Camera-type eye (tissue), 1 donor: ENCODE results near the gene USP37. TPM values are rescaled to one million over a fixed set of nuclear protein-coding genes. Genes with fewer than 3 reads are reported as not detected.

Source experiments
- total RNA-seq: library from RNA; depleted of rRNA; stranded (reverse); fragments of >200 nt; gene quantifications from one replicate; pipeline ENCODE4 v1.2.3, GENCODE V29; 2014

The USP37 gene
- 36.4 TPM for total RNA-seq

GRCh38 chr2:218568190-218569037 lies at the start of gene USP37, which contains the start of gene CNOT9:
Gene USP37 (minus strand): TSS chr2:218568351. CDS start chr2:218558653, 9,698 bp downstream.
Gene CNOT9 (plus strand): TSS chr2:218568839. CDS start chr2:218568955, 116 bp downstream.

GRCh38 chr2:218607436-218608115 lies 39.4 kb upstream of the USP37 start, which contains the start of gene PLCD4:
Gene PLCD4 (plus strand): TSS chr2:218607899. CDS start chr2:218615740, 7,841 bp downstream.

DNA sequence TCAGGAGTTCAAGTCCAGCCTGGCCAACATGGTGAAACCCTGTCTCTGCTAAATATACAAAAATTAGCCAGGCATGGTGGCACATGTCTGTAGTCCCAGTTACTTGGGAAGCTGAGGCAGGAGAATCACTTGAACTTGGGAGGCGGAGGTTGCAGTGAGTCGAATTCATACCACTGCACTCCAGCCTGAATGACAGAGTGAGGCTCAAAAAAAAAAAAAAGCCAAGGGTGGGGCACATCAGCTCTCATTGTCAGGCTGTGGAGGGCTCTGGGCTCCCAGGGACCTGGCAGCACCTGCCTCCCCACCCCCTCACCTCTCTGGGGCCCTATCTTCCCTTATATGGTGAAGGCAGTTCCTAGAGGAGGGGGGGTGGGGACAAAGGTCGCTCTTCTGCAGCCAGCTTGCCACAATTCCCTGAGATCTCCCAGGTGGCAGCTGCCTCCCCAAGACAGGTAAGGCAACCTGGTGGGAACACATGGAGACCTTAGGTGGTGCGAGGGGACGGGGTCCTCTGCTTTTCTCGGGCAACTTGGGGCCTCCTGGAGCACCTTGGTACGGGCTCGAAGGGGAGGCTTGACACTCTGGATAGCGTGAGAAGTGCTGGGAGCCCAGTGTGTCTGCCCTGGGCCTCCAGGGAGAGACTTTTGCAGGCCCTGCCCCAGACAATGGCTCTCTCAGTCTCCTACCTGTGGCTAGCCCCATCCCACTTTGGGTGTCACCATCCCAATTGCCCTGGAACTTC lies 149.3 kb downstream of the USP37 start, which contains the start of gene VIL1:
Gene VIL1 (plus strand): TSS at position 407 of the 742 bp plus-strand sequence. CDS start 4,656 bp downstream, outside the sequence.

Other genes with a start within 250 kb of the USP37 start
- gene CATIP, start 211.5 kb downstream of the USP37 start, total RNA-seq, result not detected
- gene SLC11A1, start 186.1 kb downstream of the USP37 start, total RNA-seq, result 7.8 TPM
- gene CTDSP1, start 168.5 kb downstream of the USP37 start, total RNA-seq, result 59.0 TPM
- not detected for gene VIL1, start 149.2 kb downstream of the USP37 start, total RNA-seq
- gene CNOT9, start 488 bp upstream of the USP37 start, total RNA-seq, result 50.5 TPM
- 29.4 TPM for gene PLCD4, start 39.5 kb upstream of the USP37 start, total RNA-seq
- gene ZNF142, start 91.3 kb upstream of the USP37 start, total RNA-seq, result 21.8 TPM
- 30.0 TPM for gene BCS1L, start 91.3 kb upstream of the USP37 start, total RNA-seq
- gene RNF25, start 103.7 kb upstream of the USP37 start, total RNA-seq, result 11.7 TPM
- gene STK36, start 103.7 kb upstream of the USP37 start, total RNA-seq, result 47.2 TPM
- 78.3 TPM for gene TTLL4, start 142.5 kb upstream of the USP37 start, total RNA-seq
- 30.0 TPM for gene CYP27A1, start 213.8 kb upstream of the USP37 start, total RNA-seq